PFSK-1 (cell line): ENCODE data around the gene LINGO1.

Experiments used
- FOXP2 ChIP-seq: optimal IDR thresholded peaks from 2 replicates; pipeline ENCODE3; 2011; ENCODE audit warnings: borderline replicate concordance, control low read depth, inconsistent platforms; ENCODE audit not compliant: insufficient read depth; ENCODE audit errors: extremely low read length, extremely low read depth
- POLR2AphosphoS5 ChIP-seq: IDR thresholded peaks from 2 replicates; pipeline ENCODE4 v1.6.1; 2012; ENCODE audit warnings: low read depth, mild to moderate bottlenecking, control low read depth, low read length, moderate library complexity
- SIN3A ChIP-seq: IDR thresholded peaks from 2 replicates; pipeline ENCODE4 v1.6.1; 2012; ENCODE audit warnings: mild to moderate bottlenecking, low read length, moderate library complexity, borderline replicate concordance; ENCODE audit not compliant: insufficient read depth
- TAF1 ChIP-seq: IDR thresholded peaks from 2 replicates; pipeline ENCODE4 v1.6.1; 2012; ENCODE audit warnings: low read length, control low read depth, borderline replicate concordance; ENCODE audit not compliant: insufficient read depth
- TF ChIP-seq, protein P1 (sequence below), 2 experiments: IDR thresholded peaks; 2 replicates each; pipeline versions ENCODE4 v1.6.1 to v1.8.0; 2011 to 2012; ENCODE audit warnings: low read depth in 2 of 2, low read length in 2 of 2, control low read depth in 1 of 2, inconsistent platforms in 1 of 2, mild to moderate bottlenecking in 1 of 2, moderate library complexity in 1 of 2; ENCODE audit not compliant: insufficient read depth in 1 of 2

Gene LINGO1

DNA sequence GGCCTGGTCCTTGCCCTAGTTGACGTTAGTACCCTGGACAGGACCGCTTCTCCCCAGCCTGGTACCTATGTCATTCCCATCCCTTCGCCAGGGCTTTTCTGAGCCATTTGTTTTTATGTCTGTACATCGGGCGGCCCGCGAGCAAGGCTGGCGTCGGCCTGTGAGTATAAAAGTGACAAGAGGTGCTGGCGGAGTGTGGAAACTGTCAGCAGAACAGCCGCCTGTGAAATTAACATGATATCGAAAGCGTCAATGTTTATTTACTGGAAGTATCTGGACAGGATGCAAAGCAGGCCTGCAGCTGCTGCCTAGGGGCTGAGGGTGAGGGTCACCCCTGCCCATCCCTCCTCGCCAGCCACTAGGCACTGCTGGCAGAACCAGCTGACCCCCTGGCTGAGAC, 33.4 kb downstream of the LINGO1 start:
- TF ChIP-seq, protein P1, sequence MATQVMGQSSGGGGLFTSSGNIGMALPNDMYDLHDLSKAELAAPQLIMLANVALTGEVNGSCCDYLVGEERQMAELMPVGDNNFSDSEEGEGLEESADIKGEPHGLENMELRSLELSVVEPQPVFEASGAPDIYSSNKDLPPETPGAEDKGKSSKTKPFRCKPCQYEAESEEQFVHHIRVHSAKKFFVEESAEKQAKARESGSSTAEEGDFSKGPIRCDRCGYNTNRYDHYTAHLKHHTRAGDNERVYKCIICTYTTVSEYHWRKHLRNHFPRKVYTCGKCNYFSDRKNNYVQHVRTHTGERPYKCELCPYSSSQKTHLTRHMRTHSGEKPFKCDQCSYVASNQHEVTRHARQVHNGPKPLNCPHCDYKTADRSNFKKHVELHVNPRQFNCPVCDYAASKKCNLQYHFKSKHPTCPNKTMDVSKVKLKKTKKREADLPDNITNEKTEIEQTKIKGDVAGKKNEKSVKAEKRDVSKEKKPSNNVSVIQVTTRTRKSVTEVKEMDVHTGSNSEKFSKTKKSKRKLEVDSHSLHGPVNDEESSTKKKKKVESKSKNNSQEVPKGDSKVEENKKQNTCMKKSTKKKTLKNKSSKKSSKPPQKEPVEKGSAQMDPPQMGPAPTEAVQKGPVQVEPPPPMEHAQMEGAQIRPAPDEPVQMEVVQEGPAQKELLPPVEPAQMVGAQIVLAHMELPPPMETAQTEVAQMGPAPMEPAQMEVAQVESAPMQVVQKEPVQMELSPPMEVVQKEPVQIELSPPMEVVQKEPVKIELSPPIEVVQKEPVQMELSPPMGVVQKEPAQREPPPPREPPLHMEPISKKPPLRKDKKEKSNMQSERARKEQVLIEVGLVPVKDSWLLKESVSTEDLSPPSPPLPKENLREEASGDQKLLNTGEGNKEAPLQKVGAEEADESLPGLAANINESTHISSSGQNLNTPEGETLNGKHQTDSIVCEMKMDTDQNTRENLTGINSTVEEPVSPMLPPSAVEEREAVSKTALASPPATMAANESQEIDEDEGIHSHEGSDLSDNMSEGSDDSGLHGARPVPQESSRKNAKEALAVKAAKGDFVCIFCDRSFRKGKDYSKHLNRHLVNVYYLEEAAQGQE (IDR thresholded peaks at IDR 0.05; ENCODE audit: insufficient read depth in 1 of 2, low read depth in 2 of 2, low read length in 2 of 2), result peak; percentile 19 to 54; a peak in 1 of 4 replicates
- TF ChIP-seq SIN3A, result no peak

GRCh38 chr15:77598644-77599043, 34.1 kb downstream of the LINGO1 start:
- no peak for TF ChIP-seq SIN3A
- TF ChIP-seq, protein P1 (IDR thresholded peaks at IDR 0.05; ENCODE audit: insufficient read depth in 1 of 2, low read depth in 2 of 2, low read length in 2 of 2), result no peak
- no peak for TF ChIP-seq TAF1
- no peak for TF ChIP-seq FOXP2
- no peak for TF ChIP-seq POLR2AphosphoS5

DNA sequence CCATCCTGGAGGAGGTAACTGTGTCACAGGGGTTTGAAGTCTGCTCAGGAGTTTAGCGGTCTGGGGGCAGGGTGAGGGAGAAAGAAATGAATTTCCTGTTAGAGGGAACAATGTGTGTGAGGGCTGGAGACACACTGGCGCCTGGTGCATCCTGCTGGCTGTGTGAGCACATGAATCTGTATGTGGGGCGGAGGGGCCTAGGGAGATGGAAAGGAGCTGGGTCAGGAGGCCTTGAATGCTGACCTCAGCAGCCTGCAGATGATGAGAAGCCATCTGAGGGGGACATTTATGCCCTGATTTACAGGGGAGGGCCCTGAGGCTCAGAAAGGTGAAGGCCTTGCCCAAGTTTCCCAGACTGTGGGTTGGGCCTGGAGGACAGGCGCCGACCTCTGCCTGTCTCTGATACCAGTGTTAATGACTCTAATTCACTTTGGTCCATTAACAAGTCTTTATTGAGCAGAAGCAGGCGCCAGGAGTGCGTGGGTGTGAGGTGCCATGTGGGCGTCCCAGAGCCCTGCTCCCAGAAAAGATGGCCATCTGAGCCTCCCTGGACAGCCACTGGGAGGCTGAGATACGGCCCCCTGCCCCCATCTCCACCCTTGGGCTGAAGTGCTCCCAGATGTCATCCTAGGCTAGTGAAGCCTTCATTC, 34.8 kb downstream of the LINGO1 start:
- TF ChIP-seq POLR2AphosphoS5 (no peak), TAF1 (no peak), FOXP2 (no peak), SIN3A (no peak)
- TF ChIP-seq, protein P1 (IDR thresholded peaks at IDR 0.05; ENCODE audit: insufficient read depth in 1 of 2, low read depth in 2 of 2, low read length in 2 of 2), result no peak

DNA sequence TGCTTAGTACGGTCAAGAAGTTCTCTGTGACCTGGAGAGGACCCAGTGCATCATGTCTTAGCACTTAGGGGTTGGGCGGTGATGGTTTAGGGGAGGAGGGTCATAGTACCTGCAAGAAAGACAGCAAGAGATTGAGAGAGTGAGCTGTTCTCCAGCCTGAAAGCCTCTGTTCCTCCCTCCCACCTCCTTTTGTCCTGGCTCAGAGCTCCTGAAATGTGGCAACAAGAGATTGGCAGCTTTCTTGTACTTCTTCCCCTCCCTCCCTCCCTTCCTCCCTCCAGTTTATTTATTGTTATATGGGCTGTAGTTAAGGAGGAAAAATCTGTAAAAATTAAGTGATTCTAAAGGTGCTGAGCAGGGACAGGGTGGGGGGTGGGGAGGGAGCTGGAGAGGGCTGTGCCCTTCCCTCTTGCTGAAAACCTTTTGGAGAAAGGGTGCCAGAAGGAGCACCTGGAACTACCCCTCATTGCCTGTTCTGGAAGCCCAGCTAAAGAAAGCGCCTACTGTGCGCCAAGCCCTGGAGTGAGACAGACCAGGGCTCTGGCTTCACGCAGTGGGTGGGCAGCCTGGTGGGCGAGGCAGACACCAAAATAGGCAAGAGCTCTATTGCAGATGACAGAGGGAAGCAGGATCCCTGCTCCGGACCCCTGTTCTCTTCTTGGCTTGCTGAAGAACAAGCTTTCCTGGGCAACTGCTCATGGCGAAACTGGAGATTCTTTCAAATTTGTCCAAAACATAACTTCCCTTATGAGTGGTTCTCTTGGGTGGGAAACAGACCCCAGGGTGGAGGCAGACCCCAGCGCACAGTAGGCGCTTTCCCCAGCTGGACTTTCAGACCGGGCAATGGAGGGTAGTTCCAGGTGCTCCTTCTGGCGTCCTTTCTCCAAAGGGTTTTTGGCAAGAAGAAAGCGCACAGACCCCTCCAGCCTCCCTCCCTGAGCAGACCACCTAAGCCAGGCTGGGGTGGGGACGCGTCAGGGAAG, 35.6 kb downstream of the LINGO1 start:
- TF ChIP-seq POLR2AphosphoS5, result no peak
- TF ChIP-seq, protein P1 (IDR thresholded peaks at IDR 0.05; ENCODE audit: insufficient read depth in 1 of 2, low read depth in 2 of 2, low read length in 2 of 2), result no peak
- TF ChIP-seq SIN3A, result no peak
